HCT116 (cell line): ENCODE data around the gene CBX1. TPM values are rescaled to one million over a fixed set of nuclear protein-coding genes. Genes with fewer than 3 reads are reported as not detected.

ENCODE experiments used
- ATAC-seq: fragments of 200-7000 bp; cut with Tn5 transposase; 2 replicates; pipeline ENCODE4 v1.9.1; 2020; ENCODE audit warnings: mild to moderate bottlenecking, moderate library complexity
- BruUV-seq: library from RNA; stranded (reverse); fragments of 400-500 nt; replicated peaks from 2 replicates; lab custom pipeline; 2021; lab: Mats Ljungman, UMichigan
- CTCF ChIA-PET: fragments of 300-600 bp; sonication (Branson Sonifier 250); formaldehyde crosslinking; loops from one replicate; lab custom pipeline; 2021; ENCODE audit warnings: antibody characterized with exemption; lab: Charles Lee
- POLR2A ChIA-PET: fragments of 300-600, 350-600 bp; sonication (Branson Sonifier 250); formaldehyde crosslinking; loops from one replicate; lab custom pipeline; 2021; ENCODE audit warnings: antibody characterized with exemption; lab: Charles Lee
- RAD21 ChIA-PET, 2 experiments: fragments of 300-600 bp; sonication (Branson Sonifier 250); formaldehyde crosslinking; loops; one replicate each; lab custom pipeline; 2023; ENCODE audit warnings: low total read pairs in 2 of 2; ENCODE audit not compliant: uncharacterized antibody in 2 of 2, unreplicated experiment in 2 of 2, low non-redundant PET in 1 of 2; lab: Charles Lee
- DNase-seq: peaks from one replicate; pipeline ENCODE4 v3.0.0-alpha.2; 2010; ENCODE audit warnings: low read depth, low spot score
- H2AFZ ChIP-seq: fragments of 200-600 bp; shearing (Covaris generic), sonication (generic); 2 replicates; pipeline ENCODE4 v1.6.1; 2017; ENCODE audit warnings: low read depth, mixed run types, mixed read lengths, antibody characterized with exemption, low read length; ENCODE audit not compliant: poor library complexity, severe bottlenecking
- H3K27ac ChIP-seq: 2 replicates; pipeline ENCODE4 v1.5.1; 2012; ENCODE audit warnings: low read depth, low read length
- H3K27me3 ChIP-seq: fragments of 200-600 bp; sonication (generic); 2 replicates; pipeline ENCODE4 v1.6.1; 2016; ENCODE audit warnings: mixed run types, low read length, mixed read lengths; ENCODE audit not compliant: insufficient read depth
- H3K36me3 ChIP-seq, 2 experiments: fragments of 200-500 bp in 1 of 2; fragments of 200-600 bp in 1 of 2; sonication (Bioruptor generic) in 1 of 2; sonication (generic) in 1 of 2; 2 replicates each; pipeline versions ENCODE4 v1.5.1 to v1.6.1; 2014 to 2016; ENCODE audit warnings: low read length in 2 of 2, inconsistent platforms in 1 of 2, mixed read lengths in 1 of 2, mixed run types in 1 of 2; ENCODE audit not compliant: insufficient read depth in 2 of 2, control insufficient read depth in 1 of 2
- H3K4me1 ChIP-seq, 2 experiments: fragments of 200-600 bp in 1 of 2; sonication (generic) in 1 of 2; 2 replicates each; pipeline versions ENCODE4 v1.5.1 to v1.6.1; 2012 to 2017; ENCODE audit warnings: low read length in 2 of 2, inconsistent platforms in 1 of 2, mild to moderate bottlenecking in 1 of 2, mixed read lengths in 1 of 2, mixed run types in 1 of 2, moderate library complexity in 1 of 2; ENCODE audit not compliant: insufficient read depth in 2 of 2, control insufficient read depth in 1 of 2
- H3K4me2 ChIP-seq: fragments of 200-600 bp; sonication (generic); 2 replicates; pipeline ENCODE4 v1.6.1; 2017; ENCODE audit warnings: mixed run types, low read length, mixed read lengths
- H3K4me3 ChIP-seq, 2 experiments: fragments of 200-600 bp in 1 of 2; sonication (generic) in 1 of 2; replicated peaks in 1 of 2; 2 replicates each; pipeline ENCODE4 v1.5.1; 2011 to 2016; ENCODE audit warnings: low read length in 2 of 2, control low read depth in 1 of 2, low read depth in 1 of 2, mild to moderate bottlenecking in 1 of 2, mixed read lengths in 1 of 2, mixed run types in 1 of 2
- H3K79me2 ChIP-seq: fragments of 200-600 bp; sonication (generic); 2 replicates; pipeline ENCODE4 v1.6.1; 2017; ENCODE audit warnings: mild to moderate bottlenecking, mixed run types, low read length, moderate library complexity, mixed read lengths; ENCODE audit not compliant: insufficient read depth
- H3K9ac ChIP-seq: fragments of 200-600 bp; sonication (generic); 2 replicates; pipeline ENCODE4 v1.6.1; 2016; ENCODE audit warnings: low read length, mixed read lengths
- H3K9me2 ChIP-seq: fragments of 200-600 bp; sonication (generic), shearing (Covaris generic); 2 replicates; pipeline ENCODE4 v1.6.1; 2017; ENCODE audit warnings: mixed run types, mild to moderate bottlenecking, moderate library complexity; ENCODE audit not compliant: insufficient read depth
- H3K9me3 ChIP-seq, 2 experiments: fragments of 200-500 bp in 1 of 2; fragments of 200-600 bp in 1 of 2; sonication (Bioruptor generic) in 1 of 2; sonication (generic) in 1 of 2; 2 replicates each; pipeline ENCODE4 v1.6.1; 2014 to 2017; ENCODE audit warnings: low read length in 2 of 2, mixed read lengths in 2 of 2, inconsistent platforms in 1 of 2, low read depth in 1 of 2, mild to moderate bottlenecking in 1 of 2, mixed run types in 1 of 2, moderate library complexity in 1 of 2; ENCODE audit not compliant: control insufficient read depth in 1 of 2, insufficient read depth in 1 of 2
- H4K20me1 ChIP-seq: fragments of 200-600 bp; sonication (generic), shearing (Covaris generic); 2 replicates; pipeline ENCODE4 v1.6.1; 2017; ENCODE audit warnings: mixed run types, mild to moderate bottlenecking, moderate library complexity; ENCODE audit not compliant: insufficient read depth
- ATF3 ChIP-seq: IDR thresholded peaks from 2 replicates; pipeline ENCODE4 v1.6.1; 2012
- CBX3 ChIP-seq: IDR thresholded peaks from 2 replicates; pipeline ENCODE4 v1.6.1; 2012; ENCODE audit warnings: low read depth
- CEBPB ChIP-seq: IDR thresholded peaks from 2 replicates; pipeline ENCODE4 v1.6.1; 2012; ENCODE audit warnings: low read depth
- CTCF ChIP-seq, 3 experiments: fragments of 200-600 bp in 1 of 3; sonication (generic) in 1 of 3; IDR thresholded peaks in 2 of 3; conservative IDR thresholded peaks in 1 of 3; 2 replicates each; pipeline ENCODE4 v1.5.1; 2012 to 2017; ENCODE audit warnings: low read depth in 2 of 3, low read length in 2 of 3, antibody characterized with exemption in 1 of 3, borderline replicate concordance in 1 of 3, control low read depth in 1 of 3, mild to moderate bottlenecking in 1 of 3, mixed read lengths in 1 of 3, mixed run types in 1 of 3, moderate library complexity in 1 of 3; ENCODE audit not compliant: insufficient read depth in 1 of 3
- EGR1 ChIP-seq: IDR thresholded peaks from 2 replicates; pipeline ENCODE4 v1.6.1; 2012; ENCODE audit warnings: low read depth
- ELF1 ChIP-seq: IDR thresholded peaks from 2 replicates; pipeline ENCODE4 v1.6.1; 2012; ENCODE audit warnings: low read depth, borderline replicate concordance
- EZH2 ChIP-seq: fragments of 200-600 bp; sonication (generic); IDR thresholded peaks from 2 replicates; pipeline ENCODE4 v1.6.1; 2017; ENCODE audit warnings: antibody characterized with exemption, mixed run types
- EZH2phosphoT487 ChIP-seq: fragments of 200-600 bp; IDR thresholded peaks from 2 replicates; pipeline ENCODE4 v1.6.1; 2018; ENCODE audit warnings: antibody characterized with exemption, borderline replicate concordance
- FOSL1 ChIP-seq: IDR thresholded peaks from 2 replicates; pipeline ENCODE4 v1.6.1; 2012; ENCODE audit warnings: low read depth
- JUND ChIP-seq: IDR thresholded peaks from 2 replicates; pipeline ENCODE4 v1.6.1; 2012
- POLR2A ChIP-seq: IDR thresholded peaks from 2 replicates; pipeline ENCODE4 v1.7.0; 2011; ENCODE audit warnings: borderline replicate concordance; ENCODE audit not compliant: insufficient read depth, insufficient read length; ENCODE audit errors: extremely low read depth
- RAD21 ChIP-seq: IDR thresholded peaks from 2 replicates; pipeline ENCODE4 v1.6.1; 2012; ENCODE audit warnings: low read depth, mild to moderate bottlenecking
- SRF ChIP-seq: IDR thresholded peaks from 2 replicates; pipeline ENCODE4 v1.6.1; 2012; ENCODE audit warnings: low read depth
- YY1 ChIP-seq: IDR thresholded peaks from 2 replicates; pipeline ENCODE4 v1.6.1; 2011; ENCODE audit warnings: low read length, low read depth, moderate library complexity, mild to moderate bottlenecking; ENCODE audit not compliant: insufficient replicate concordance; ENCODE audit errors: extremely low read depth
- ZFX ChIP-seq: fragments of 450-650 bp; IDR thresholded peaks from 2 replicates; pipeline ENCODE4 v1.6.1; 2017
- ZNF274 ChIP-seq: fragments of 200-500 bp; sonication (Bioruptor generic); IDR thresholded peaks from 2 replicates; pipeline ENCODE4 v1.6.1; 2014; ENCODE audit warnings: mild to moderate bottlenecking, low read depth, low read length, inconsistent platforms
- intact Hi-C: fragments of 100-400 bp; cut with micrococcal nuclease; formaldehyde crosslinking; loops from 2 replicates; pipeline ENCODE4 v1.10.0; 2022
- total RNA-seq: library from RNA; stranded (reverse); gene quantifications from one replicate; pipeline ENCODE4 v1.2.1, GENCODE V29; 2021; ENCODE audit not compliant: unreplicated experiment
- TF ChIP-seq, protein P1 (sequence below): IDR thresholded peaks from 2 replicates; pipeline ENCODE4 v1.6.1; 2011; ENCODE audit warnings: mild to moderate bottlenecking, low read length, moderate library complexity; ENCODE audit not compliant: insufficient replicate concordance; ENCODE audit errors: extremely low read depth
- TF ChIP-seq, protein P2 (sequence below): IDR thresholded peaks from 2 replicates; pipeline ENCODE4 v1.6.1; 2012; ENCODE audit warnings: low read depth

Gene CBX1
- total RNA-seq, 1 experiment from 2014 or later = 136 TPM

- peak overlapping the region; percentile 95 for H3K4me2 ChIP-seq
- no peaks in the 10 kb centered on the region for H3K79me2 ChIP-seq
- POLR2A ChIA-PET = no interaction called here
- no peak for DNase-seq
- H2AFZ ChIP-seq = peak overlapping the region; percentile 95
- no peaks in the 10 kb centered on the region for H3K9me2 ChIP-seq
- no peaks in the 10 kb centered on the region for H3K9me3 ChIP-seq
- H3K4me1 ChIP-seq = peaks cover 26 to 47% of the 10 kb centered on the region in 2 experiments
- no peaks in the 10 kb centered on the region for H4K20me1 ChIP-seq
- CTCF ChIA-PET = no interaction called here
- no peak for ATAC-seq
- H3K27me3 ChIP-seq = no peaks in the 10 kb centered on the region
- H3K9ac ChIP-seq = peak overlapping the region; percentile 85; the same call in 1 of the 2 replicates
- no peaks in the 10 kb centered on the region for H3K36me3 ChIP-seq
- no peak for TF ChIP-seq ATF3
- no peak for TF ChIP-seq EZH2
- TF ChIP-seq ZFX = no peak
- TF ChIP-seq, protein P1, sequence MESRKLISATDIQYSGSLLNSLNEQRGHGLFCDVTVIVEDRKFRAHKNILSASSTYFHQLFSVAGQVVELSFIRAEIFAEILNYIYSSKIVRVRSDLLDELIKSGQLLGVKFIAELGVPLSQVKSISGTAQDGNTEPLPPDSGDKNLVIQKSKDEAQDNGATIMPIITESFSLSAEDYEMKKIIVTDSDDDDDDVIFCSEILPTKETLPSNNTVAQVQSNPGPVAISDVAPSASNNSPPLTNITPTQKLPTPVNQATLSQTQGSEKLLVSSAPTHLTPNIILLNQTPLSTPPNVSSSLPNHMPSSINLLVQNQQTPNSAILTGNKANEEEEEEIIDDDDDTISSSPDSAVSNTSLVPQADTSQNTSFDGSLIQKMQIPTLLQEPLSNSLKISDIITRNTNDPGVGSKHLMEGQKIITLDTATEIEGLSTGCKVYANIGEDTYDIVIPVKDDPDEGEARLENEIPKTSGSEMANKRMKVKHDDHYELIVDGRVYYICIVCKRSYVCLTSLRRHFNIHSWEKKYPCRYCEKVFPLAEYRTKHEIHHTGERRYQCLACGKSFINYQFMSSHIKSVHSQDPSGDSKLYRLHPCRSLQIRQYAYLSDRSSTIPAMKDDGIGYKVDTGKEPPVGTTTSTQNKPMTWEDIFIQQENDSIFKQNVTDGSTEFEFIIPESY = no peak
- TF ChIP-seq RAD21 = no peak
- no peak for TF ChIP-seq JUND
- TF ChIP-seq SRF = no peak
- no peak for TF ChIP-seq CEBPB
- TF ChIP-seq YY1 = no peak
- TF ChIP-seq POLR2A = no peak
- no peak for TF ChIP-seq CBX3
- no peak for TF ChIP-seq ELF1
- TF ChIP-seq, protein P2, sequence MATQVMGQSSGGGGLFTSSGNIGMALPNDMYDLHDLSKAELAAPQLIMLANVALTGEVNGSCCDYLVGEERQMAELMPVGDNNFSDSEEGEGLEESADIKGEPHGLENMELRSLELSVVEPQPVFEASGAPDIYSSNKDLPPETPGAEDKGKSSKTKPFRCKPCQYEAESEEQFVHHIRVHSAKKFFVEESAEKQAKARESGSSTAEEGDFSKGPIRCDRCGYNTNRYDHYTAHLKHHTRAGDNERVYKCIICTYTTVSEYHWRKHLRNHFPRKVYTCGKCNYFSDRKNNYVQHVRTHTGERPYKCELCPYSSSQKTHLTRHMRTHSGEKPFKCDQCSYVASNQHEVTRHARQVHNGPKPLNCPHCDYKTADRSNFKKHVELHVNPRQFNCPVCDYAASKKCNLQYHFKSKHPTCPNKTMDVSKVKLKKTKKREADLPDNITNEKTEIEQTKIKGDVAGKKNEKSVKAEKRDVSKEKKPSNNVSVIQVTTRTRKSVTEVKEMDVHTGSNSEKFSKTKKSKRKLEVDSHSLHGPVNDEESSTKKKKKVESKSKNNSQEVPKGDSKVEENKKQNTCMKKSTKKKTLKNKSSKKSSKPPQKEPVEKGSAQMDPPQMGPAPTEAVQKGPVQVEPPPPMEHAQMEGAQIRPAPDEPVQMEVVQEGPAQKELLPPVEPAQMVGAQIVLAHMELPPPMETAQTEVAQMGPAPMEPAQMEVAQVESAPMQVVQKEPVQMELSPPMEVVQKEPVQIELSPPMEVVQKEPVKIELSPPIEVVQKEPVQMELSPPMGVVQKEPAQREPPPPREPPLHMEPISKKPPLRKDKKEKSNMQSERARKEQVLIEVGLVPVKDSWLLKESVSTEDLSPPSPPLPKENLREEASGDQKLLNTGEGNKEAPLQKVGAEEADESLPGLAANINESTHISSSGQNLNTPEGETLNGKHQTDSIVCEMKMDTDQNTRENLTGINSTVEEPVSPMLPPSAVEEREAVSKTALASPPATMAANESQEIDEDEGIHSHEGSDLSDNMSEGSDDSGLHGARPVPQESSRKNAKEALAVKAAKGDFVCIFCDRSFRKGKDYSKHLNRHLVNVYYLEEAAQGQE = no peak
- no peak for TF ChIP-seq CTCF (IDR thresholded peaks at IDR 0.05 in 2 of 3, conservative IDR thresholded peaks at IDR 0.05 in 1 of 3; ENCODE audit: borderline replicate concordance in 1 of 3, insufficient read depth in 1 of 3, low read depth in 2 of 3, low read length in 2 of 3)
- no peak for TF ChIP-seq ZNF274
- no peak for TF ChIP-seq FOSL1
- no peak for TF ChIP-seq EZH2phosphoT487
- TF ChIP-seq EGR1 = no peak
- intact Hi-C loops = loop anchor here (10.0 kb wide), 4 partner anchors 312 to 1012 kb away; no protein-coding TSS in a partner anchor
- peak overlapping the region; percentile 17 for H3K27ac ChIP-seq
- BruUV-seq = no TSS peak
- peak overlapping the region; percentile 61 to 62 for H3K4me3 ChIP-seq
- RAD21 ChIA-PET = no interaction called here
These were observed 78.4 kb downstream of the CBX1 start for GRCh38 chr17:48022901-48023300.
